ENCODE measurements around the gene STAC3.

DNA sequence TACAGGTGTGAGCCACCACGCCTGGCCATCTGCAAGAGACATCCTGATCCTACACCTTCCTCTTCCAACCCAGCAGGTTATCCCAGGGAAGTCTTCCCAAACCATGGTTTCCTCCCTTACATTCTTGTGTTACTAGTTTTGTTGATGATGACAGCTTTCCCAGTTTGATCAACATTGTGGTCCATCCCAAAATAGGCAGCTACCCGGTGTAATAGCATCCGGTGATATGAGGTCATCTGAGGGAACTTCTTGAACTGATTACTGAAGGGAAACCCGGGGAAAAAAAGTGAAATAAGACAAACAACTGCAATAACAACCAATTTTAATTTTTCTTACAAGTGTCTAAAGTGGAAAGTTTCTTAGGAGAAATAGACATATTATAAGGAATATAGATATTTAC lies 45.3 kb upstream of the STAC3 start:
- TF ChIP-seq, protein P1, sequence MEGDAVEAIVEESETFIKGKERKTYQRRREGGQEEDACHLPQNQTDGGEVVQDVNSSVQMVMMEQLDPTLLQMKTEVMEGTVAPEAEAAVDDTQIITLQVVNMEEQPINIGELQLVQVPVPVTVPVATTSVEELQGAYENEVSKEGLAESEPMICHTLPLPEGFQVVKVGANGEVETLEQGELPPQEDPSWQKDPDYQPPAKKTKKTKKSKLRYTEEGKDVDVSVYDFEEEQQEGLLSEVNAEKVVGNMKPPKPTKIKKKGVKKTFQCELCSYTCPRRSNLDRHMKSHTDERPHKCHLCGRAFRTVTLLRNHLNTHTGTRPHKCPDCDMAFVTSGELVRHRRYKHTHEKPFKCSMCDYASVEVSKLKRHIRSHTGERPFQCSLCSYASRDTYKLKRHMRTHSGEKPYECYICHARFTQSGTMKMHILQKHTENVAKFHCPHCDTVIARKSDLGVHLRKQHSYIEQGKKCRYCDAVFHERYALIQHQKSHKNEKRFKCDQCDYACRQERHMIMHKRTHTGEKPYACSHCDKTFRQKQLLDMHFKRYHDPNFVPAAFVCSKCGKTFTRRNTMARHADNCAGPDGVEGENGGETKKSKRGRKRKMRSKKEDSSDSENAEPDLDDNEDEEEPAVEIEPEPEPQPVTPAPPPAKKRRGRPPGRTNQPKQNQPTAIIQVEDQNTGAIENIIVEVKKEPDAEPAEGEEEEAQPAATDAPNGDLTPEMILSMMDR (IDR thresholded peaks at IDR 0.05) = no peak
- TF ChIP-seq POLR2A (IDR thresholded peaks at IDR 0.05) = no peak

Data from prostate gland (tissue), 2 donors.